K562 (cell line): Measurements from ENCODE around the gene ATXN7L2. TPM values are rescaled to one million over a fixed set of nuclear protein-coding genes. Genes with fewer than 3 reads are reported as not detected.

Source experiments
- ARID2 ChIP-seq: fragments of 450-650 bp; IDR thresholded peaks from 2 replicates; pipeline ENCODE4 v1.6.1; 2017; ENCODE audit warnings: antibody characterized with exemption, mild to moderate bottlenecking
- CBFB ChIP-seq: sonication (generic); formaldehyde crosslinking; IDR thresholded peaks from 2 replicates; pipeline ENCODE4 v1.4.0; 2020; ENCODE audit warnings: mild to moderate bottlenecking, missing genetic modification reagents
- CTCFL ChIP-seq: IDR thresholded peaks from 2 replicates; pipeline ENCODE4 v1.6.1; 2011; ENCODE audit warnings: borderline replicate concordance, low read depth, mild to moderate bottlenecking, moderate library complexity, low read length; ENCODE audit not compliant: insufficient read depth, poor library complexity, severe bottlenecking
- DIDO1 ChIP-seq: fragments of 450-650 bp; IDR thresholded peaks from 2 replicates; pipeline ENCODE4 v1.6.1; 2016; ENCODE audit warnings: low read depth, missing biosample characterization, missing genetic modification characterization
- DPF2 ChIP-seq: fragments of 450-650 bp; IDR thresholded peaks from 2 replicates; pipeline ENCODE4 v1.6.1; 2016
- KLF10 ChIP-seq: fragments of 250-450 bp; sonication (Bioruptor Pico); IDR thresholded peaks from 2 replicates; pipeline ENCODE4 v1.6.1; 2021; ENCODE audit warnings: matching md5 sums
- LEF1 ChIP-seq: fragments of 450-650 bp; IDR thresholded peaks from 2 replicates; pipeline ENCODE4 v1.6.1; 2016; ENCODE audit warnings: mild to moderate bottlenecking
- MXI1 ChIP-seq: IDR thresholded peaks from 2 replicates; pipeline ENCODE4 v1.6.1; 2011; ENCODE audit warnings: low read depth, mild to moderate bottlenecking, improper control_type of control experiment, low read length
- MYNN ChIP-seq, 2 experiments: sonication (generic); formaldehyde crosslinking in 1 of 2; IDR thresholded peaks; 2 replicates each; pipeline versions ENCODE4 v1.5.0 to v1.6.1; 2016 to 2020; ENCODE audit warnings: antibody characterized with exemption in 1 of 2, missing genetic modification reagents in 1 of 2
- PHF8 ChIP-seq: fragments of 200-600 bp; sonication (generic); IDR thresholded peaks from 2 replicates; pipeline ENCODE4 v1.6.1; 2012; ENCODE audit warnings: mixed run types, mild to moderate bottlenecking, inconsistent platforms, low read length, moderate library complexity, borderline replicate concordance
- POLR2A ChIP-seq: fragments of 450-650 bp; conservative IDR thresholded peaks from 2 replicates; pipeline ENCODE4 v1.6.1; 2016
- SMAD3 ChIP-seq: fragments of 450-650 bp; formaldehyde crosslinking; conservative IDR thresholded peaks from 2 replicates; pipeline ENCODE4 v1.4.0; 2020; ENCODE audit warnings: mild to moderate bottlenecking
- SREBF1 ChIP-seq: fragments of 150-350 bp; IDR thresholded peaks from 2 replicates; pipeline ENCODE4 v1.6.1; 2014; ENCODE audit warnings: antibody characterized with exemption, low read depth, low read length, borderline replicate concordance
- TAF7 ChIP-seq: fragments of 450-650 bp; IDR thresholded peaks from 2 replicates; pipeline ENCODE4 v1.6.1; 2016; ENCODE audit warnings: missing genetic modification characterization, missing compliant biosample characterization
- TEAD1 ChIP-seq, 2 experiments: fragments of 450-650 bp in 1 of 2; sonication (generic) in 1 of 2; formaldehyde crosslinking; IDR thresholded peaks; 2 replicates each; pipeline versions ENCODE4 v1.4.0 to v1.8.0; 2020 to 2022; ENCODE audit warnings: mild to moderate bottlenecking in 2 of 2, missing genetic modification reagents in 1 of 2
- ZBTB2 ChIP-seq: fragments of 450-650 bp; IDR thresholded peaks from 2 replicates; pipeline ENCODE4 v1.6.1; 2016; ENCODE audit warnings: antibody characterized with exemption
- ZNF311 ChIP-seq: fragments of 250-450 bp; sonication (Bioruptor Pico); IDR thresholded peaks from 2 replicates; pipeline ENCODE4 v1.4.0; 2020; ENCODE audit warnings: mild to moderate bottlenecking, moderate library complexity
- ZNF583 ChIP-seq: fragments of 250-450 bp; sonication (Bioruptor Pico); IDR thresholded peaks from 2 replicates; pipeline ENCODE4 v1.4.0; 2020
- polyA plus RNA-seq, 8 experiments: library from polyadenylated mRNA; depleted of rRNA in 4 of 8; stranded (reverse) in 5 of 8; unstranded in 3 of 8; fragments of >200 nt; fragmentation: Nextera tagmentation in 2 of 8; fragmentation: Illumina TruSeq in 1 of 8; extraction: Ambion mirVana in 2 of 8; extraction: Trizol in 1 of 8; gene quantifications; 2 replicates each; pipeline versions ENCODE4 v1.2.1 to v1.2.3, GENCODE V29; 2011 to 2014; ENCODE audit warnings: inconsistent platforms in 1 of 8, missing spikeins in 1 of 8
- total RNA-seq, 7 experiments: library from RNA; depleted of rRNA in 6 of 7; stranded (reverse); fragments of >200 nt in 6 of 7; fragmentation: Illumina TruSeq in 2 of 7; extraction: Trizol in 2 of 7; gene quantifications; 2 replicates each; pipeline versions ENCODE4 v1.2.1 to v1.2.3, GENCODE V29; 2011 to 2021; ENCODE audit warnings: low replicate concordance in 1 of 7
- TF ChIP-seq, protein P1 (sequence below): fragments of 200-800 bp; sonication (Bioruptor generic); IDR thresholded peaks from 2 replicates; pipeline ENCODE4 v1.6.1; 2017; ENCODE audit warnings: missing genetic modification characterization, missing compliant biosample characterization
- TF ChIP-seq, protein P2 (sequence below): sonication (generic); formaldehyde crosslinking; IDR thresholded peaks from 2 replicates; pipeline ENCODE4 v1.8.1; 2023; ENCODE audit warnings: mild to moderate bottlenecking, missing genetic modification reagents

The ATXN7L2 gene
- total and polyA plus RNA-seq, 9 of the 15 experiments (the other 6 are each of a cell fraction or from before 2014, with no cell fraction given), result 0.21 to 10.4 (median 5.8) TPM

DNA sequence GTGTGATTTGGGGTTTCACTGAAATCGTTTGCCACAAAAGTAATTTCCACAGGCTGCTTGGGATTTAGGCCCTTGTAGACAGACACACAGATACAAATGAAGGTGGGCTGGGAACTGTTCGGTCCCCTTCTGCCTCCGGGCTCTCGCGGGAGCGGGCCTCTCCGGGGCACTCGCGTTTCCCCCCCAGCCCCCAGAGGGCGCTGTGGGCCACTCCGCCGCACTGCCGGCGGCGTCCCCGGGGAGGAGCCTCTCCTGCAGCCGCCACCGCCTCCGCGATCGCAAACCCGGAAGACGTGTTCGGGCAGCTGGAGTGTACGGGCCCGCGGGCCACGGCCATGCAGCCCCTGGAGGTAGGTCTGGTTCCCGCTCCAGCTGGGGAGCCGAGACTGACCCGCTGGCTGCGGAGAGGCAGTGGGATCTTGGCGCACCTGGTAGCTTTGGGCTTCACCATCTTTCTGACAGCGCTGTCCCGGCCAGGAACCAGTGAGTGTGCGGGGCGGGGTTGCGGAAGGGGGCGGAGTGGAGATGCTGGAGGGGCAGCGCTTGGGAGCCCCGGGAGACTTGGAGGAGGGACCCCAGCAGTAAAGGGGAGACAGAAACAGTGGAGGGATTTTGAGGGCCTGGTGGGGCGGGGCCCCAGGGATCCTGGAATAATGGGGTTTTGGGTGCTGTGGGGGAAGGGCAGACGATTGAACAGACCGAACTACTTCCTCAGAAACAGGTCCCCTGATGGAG lies 10.3 kb downstream of the ATXN7L2 start, which contains the start of gene CYB561D1 (continued):
- TF ChIP-seq ZBTB2 (peak; percentile 65; the same call in 1 of the 2 replicates), MYNN (IDR thresholded peaks at IDR 0.05) (0 out of 2 replicates have a peak, but pooled peaks have one; percentile 17), MYNN (CRISPR knock-in tag; IDR thresholded peaks at IDR 0.05) (no peak), DPF2 (peak; percentile 35; the same call in 1 of the 2 replicates), KLF10 (CRISPR knock-in tag) (no peak), MXI1 (peak; percentile 84; the same call in 1 of the 2 replicates), POLR2A (peak; percentile 88), CTCFL (peak; percentile 99), CBFB (CRISPR knock-in tag) (no peak), ARID2 (no peak), TAF7 (tag) (peak; percentile 35; the same call in 1 of the 2 replicates), ZNF583 (CRISPR knock-in tag) (0 out of 2 replicates have a peak, but pooled peaks have one; percentile 30), SREBF1 (peak; percentile 51; the same call in 1 of the 2 replicates), SMAD3 (CRISPR knock-in tag) (no peak), DIDO1 (peak; percentile 83), ZNF311 (no peak), LEF1 (no peak), TEAD1 (CRISPR knock-in tag; IDR thresholded peaks at IDR 0.05) (0 out of 4 replicates have a peak, but pooled peaks of 1 of the 2 experiments have one; percentile 61), PHF8 (peak; percentile 87; the same call in 1 of the 2 replicates)
- TF ChIP-seq, protein P1, sequence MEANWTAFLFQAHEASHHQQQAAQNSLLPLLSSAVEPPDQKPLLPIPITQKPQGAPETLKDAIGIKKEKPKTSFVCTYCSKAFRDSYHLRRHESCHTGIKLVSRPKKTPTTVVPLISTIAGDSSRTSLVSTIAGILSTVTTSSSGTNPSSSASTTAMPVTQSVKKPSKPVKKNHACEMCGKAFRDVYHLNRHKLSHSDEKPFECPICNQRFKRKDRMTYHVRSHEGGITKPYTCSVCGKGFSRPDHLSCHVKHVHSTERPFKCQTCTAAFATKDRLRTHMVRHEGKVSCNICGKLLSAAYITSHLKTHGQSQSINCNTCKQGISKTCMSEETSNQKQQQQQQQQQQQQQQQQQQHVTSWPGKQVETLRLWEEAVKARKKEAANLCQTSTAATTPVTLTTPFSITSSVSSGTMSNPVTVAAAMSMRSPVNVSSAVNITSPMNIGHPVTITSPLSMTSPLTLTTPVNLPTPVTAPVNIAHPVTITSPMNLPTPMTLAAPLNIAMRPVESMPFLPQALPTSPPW (CRISPR knock-in tag), result peak; percentile 68
- TF ChIP-seq, protein P2, sequence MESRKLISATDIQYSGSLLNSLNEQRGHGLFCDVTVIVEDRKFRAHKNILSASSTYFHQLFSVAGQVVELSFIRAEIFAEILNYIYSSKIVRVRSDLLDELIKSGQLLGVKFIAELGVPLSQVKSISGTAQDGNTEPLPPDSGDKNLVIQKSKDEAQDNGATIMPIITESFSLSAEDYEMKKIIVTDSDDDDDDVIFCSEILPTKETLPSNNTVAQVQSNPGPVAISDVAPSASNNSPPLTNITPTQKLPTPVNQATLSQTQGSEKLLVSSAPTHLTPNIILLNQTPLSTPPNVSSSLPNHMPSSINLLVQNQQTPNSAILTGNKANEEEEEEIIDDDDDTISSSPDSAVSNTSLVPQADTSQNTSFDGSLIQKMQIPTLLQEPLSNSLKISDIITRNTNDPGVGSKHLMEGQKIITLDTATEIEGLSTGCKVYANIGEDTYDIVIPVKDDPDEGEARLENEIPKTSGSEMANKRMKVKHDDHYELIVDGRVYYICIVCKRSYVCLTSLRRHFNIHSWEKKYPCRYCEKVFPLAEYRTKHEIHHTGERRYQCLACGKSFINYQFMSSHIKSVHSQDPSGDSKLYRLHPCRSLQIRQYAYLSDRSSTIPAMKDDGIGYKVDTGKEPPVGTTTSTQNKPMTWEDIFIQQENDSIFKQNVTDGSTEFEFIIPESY (CRISPR knock-in tag), result peak; percentile 9; the same call in 1 of the 2 replicates
